DMS153 (cell line): ENCODE measurements around the gene HLA-E.
"Not testable (repeated sequence)": the region's sequence is repeated elsewhere in the genome, so short reads cannot be mapped to it uniquely, and the experiment has no call there.

Experiments
- DNase-seq: peaks from one replicate; lab custom pipeline; 2025; lab: John Stamatoyannopoulos, UW

Gene HLA-E

DNA sequence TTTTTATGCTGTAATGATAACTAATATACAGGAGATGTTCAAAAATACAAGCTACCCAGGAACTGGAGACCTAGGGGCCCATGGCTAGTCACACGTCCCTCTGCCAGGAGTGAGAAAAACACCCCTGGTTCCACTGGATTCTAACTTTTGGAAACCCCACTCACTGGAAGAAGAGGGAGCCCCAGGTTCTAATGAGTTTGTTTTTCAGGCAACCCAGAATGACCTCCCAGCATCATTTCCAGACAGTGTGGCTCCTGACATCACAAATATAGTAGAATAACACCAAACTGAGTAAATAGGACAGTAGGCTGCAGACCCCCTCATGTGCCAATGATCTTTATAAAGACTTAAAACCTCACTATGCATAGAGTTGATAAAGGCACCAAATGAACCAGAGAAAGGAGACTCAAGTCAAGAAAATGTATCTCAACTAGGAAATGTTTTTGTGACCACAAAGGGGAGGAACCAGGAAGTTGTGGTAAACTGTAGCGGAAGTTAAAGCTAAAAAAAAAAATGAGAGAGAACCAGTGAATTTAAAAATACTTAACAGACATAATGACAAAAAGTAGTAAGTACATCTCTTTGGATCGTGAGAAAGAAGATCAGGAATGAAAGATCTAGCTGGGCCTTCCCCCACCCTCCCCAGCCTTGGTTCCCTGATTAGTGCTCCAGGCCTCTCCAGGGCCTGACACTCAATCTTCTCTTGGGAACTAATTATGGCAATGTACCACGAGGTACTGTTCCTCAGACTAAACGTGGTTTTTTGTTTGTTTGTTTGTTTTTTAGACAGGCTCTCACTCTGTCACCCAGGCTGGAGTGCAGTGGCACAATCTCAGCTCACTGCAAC is 19.8 kb downstream of the HLA-E start:
- no peak for DNase-seq

DNA sequence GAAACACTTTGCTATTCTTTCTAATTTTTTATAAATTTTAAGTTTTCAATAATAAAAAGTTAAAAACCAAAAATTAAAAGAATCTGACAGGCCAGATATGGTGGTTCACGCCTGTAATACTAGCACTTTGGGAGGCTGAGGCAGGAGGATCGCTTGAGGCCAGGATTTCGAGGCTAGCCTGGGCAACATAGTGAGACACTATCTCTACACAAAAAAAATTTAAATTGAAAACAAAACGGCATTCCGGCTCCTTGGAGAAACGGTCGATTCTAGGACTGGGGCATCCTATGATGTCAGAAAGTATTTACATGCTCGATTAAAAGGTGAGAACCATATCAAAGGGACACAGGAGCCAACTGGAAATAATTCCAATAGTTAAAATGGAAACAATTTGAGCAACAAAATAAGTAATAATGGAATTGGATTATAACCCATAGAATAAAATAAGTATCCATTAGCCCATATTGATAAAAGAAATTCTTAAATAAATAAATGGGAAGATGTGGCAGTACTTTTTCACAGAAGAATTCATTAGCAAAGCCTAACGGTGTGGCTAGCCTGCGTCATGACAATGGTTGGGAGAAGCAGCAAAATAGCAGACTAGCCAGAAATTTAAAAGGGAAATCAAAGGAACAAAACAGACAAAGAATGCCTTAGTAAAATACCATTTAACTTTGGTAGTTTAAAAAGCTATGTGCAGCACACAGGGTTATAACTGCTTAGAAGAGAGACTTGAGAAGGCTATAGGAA is 21.3 kb downstream of the HLA-E start:
- no peak for DNase-seq

DNA sequence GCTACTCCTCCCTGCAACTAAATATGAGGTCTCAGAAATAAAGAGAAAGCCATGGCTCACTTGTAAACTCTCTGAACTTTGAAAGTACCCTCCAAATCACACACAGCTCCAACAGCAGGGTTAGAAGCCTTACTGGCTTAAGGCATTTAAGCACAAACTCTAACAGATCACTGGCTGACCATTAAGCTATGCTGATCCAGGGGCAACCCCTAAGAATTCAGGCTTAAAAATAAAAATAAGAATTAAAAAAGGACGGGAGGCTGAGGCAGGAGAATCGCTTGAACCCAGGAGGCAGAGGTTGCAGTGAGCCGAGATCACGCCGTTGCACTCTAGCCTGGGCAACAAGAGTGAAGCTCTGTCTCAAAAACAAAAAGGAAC is 21.8 kb downstream of the HLA-E start:
- DNase-seq = no peak

DNA sequence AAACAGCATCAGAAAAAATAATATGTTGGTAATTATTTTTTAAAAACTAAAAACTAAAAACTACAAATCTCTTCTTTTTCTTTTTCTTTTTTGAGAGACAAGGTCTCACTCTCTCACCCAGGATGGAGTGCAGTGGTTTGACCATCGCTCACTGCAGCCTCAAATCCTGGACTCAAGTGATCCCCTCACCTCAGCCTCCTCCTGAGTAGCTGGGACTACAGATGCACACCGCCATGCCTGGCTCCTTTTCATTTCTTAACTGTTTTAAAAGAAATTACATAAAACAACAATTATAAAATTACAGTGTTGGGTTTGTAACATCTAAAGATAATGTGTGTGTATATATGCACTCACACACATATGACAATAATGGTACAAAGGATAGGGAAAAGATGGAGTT is 24.1 kb downstream of the HLA-E start:
- no peak for DNase-seq

DNA sequence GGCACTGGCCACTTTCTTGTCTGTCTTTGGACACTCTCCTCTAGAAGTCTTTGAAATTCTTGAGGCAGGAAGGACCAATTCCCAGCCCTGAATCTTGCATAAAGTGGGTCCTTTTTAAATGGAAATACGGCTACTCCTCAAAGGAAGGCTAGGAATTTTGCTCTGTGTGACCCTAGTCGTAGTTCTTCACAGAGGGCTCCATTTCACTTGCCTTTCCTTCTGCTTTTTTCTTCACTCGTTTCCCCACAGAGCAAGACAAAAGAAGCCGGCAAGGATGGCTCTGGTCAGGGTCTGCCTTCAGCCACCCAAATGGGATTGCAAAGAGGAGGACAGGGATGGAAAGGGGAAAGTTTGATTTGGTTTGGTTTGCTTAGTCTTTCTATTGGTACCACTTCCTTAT is 25.8 kb downstream of the HLA-E start:
- DNase-seq = no peak

DNA sequence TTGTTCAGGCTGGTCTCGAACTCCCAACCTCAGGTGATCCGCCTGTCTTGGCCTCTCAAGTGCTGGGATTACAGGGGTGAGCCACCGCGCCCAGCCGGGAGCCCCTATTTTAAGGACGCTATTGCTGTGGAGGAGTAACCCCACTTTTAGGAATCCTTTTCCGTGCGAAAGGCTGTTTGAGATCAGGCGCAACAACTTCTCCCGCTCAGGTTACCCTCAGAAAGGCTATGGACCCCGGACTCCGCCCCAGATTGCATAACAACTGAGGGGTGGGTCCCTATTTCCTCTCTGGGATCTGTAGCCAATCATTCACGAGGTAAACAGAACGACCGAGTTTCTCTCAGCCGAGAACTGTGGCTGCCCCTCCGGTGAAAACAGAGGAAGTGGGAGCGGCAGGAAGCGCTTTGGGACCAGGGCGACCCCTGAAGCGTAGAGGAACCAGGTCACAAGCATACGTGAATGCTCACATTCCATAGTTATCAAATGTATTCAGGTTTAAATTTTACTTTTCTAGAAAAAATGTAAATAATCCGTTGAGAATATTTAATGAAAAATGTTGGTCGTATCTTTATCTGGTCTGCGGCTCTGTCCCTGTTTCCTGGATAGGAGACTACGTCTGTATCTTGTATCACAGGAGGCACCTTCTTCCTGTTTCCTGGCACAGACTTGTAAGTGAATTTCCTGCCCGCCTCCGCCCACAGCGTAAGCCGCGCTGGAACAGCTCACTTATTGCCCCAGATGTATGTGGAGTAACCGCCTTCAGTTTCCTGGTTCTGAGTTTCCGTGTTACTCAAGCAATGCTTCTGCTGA is 26.8 kb downstream of the HLA-E start:
- peak; percentile 75 for DNase-seq

DNA sequence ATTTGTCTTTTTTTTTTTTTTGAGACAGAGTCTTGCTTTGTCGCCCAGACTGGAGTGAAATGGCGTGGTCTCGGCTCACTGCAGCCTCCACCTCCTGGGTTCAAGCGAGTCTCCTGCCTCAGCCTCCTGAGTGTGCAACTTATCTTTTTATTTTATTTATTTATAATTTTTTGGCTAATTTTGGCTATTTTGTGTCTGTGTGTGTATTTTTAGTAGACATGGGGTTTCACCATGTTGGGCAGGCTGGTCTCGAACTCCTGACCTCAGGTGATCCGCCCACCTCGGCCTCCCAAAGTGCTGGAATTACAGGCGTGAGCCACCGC is 27.4 kb downstream of the HLA-E start:
- DNase-seq = not testable (repeated sequence)

DNA sequence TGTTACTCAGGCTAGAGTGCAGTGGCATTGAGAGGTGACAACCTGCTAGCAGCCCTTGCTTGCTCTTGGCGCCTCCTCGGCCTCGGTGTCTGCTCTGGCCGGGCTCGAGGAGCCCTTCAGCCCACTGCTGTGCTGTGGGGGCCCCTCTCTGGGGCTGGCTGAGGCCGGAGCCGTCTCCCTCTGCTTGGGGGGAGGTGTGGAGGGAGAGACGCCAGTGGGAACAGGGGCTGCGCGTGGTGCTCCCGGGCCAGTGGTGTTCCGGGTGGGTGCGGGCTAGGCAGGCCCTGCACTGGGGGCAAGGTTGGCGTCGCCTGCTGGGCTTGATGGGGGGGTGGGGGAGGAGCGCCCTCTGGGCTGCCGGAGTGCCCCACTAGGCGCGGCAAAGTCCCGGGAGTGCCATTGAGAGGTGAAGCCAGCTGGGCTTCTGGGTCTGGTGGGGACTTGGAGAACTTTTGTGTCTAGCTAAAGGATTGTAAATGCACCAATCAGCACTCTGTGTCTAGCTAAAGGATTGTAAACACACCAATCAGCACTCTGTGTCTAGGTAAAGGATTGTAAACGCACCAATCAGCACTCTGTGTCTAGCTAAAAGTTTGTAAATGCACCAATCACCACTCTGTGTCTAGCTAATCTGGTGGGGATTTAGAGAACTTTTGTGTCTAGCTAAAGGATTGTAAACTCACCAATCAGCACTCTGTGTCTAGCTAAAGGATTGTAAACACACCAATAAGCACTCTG is 28.6 kb downstream of the HLA-E start:
- not testable (repeated sequence) for DNase-seq

DNA sequence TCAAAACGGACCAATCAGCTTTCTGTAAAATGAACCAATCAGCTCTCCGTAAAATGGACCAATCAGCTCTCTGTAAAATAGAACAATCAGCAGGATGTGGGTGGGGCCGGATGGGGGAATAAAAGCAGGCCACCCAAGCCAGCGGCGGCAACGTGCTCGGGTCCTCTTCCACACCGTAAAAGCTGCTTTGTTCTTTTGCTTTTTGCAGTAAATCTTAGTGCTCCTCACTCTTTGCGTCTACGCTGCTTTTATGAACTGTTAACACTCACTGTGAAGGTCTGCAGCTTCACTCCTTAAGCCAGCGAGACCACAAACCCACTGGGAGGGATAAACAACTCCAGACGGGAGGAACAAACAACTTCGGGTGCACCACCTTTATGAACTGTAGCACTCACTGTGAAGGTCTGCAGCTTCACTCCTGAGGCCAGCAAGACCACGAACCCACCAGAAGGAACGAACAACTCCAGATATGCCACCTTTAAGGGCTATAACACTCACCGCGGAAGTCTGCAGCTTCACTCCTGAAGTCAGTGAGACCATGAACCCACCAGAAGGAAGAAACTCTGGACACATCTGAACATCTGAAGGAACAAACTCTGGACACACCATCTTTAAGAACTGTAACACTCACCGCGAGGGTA is 29.3 kb downstream of the HLA-E start:
- DNase-seq = not testable (repeated sequence)

DNA sequence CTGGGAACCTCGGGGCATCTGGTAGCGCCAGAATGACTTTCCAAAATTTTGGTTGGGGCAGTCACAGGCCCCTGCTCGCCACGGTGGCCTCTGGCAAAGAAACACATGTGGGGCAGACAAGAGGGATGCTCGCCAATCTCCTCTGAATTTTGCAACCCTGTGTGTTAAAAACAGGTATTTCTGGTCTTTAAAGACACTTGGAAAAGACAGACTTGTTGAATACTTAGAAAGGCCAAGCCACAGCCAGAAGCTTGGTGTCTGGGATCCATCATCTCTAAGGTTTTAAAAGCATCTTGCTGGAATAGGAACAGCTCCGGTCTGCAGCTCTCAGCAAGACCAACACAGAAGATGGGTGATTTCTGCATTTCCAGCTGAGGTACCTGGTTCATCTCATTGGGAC is 31.2 kb downstream of the HLA-E start:
- DNase-seq = no peak

DNA sequence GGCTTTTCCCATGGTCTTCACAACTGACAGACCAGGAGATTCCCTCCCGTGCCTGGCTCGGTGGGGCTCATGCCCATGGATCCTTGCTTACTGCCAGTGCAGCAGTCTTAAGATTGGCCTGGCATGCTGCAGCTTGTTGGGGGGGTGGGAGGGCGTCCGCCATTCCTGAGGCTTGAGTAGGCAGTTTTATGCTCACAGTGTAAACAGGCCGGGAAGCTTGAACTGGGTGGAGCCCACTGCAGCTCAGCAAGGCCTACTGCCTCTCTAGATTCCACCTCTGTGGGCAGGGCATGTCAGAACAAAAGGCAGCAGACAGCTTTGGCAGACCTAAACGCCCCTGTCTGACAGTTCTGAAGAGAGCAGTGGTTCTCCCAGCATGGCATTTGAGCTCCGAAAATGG is 31.8 kb downstream of the HLA-E start:
- not testable (repeated sequence) for DNase-seq

DNA sequence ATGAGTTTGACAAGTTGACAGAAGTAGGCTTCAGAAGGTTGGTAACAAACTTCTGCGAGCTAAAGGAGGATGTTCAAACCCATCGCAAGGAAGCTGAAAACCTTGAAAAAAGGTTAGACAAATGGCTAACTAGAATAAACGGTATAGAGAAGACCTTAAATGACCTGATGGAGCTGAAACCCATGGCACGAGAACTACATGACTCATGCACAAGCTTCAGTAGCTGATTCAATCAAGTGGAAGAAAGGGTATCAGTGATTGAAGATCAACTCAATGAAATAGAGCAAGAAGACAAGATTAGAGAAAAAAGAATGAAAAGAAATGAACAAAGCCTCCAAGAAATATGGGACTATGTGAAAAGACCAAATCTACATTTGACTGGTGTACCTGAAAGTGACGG is 32.6 kb downstream of the HLA-E start:
- DNase-seq = not testable (repeated sequence)

DNA sequence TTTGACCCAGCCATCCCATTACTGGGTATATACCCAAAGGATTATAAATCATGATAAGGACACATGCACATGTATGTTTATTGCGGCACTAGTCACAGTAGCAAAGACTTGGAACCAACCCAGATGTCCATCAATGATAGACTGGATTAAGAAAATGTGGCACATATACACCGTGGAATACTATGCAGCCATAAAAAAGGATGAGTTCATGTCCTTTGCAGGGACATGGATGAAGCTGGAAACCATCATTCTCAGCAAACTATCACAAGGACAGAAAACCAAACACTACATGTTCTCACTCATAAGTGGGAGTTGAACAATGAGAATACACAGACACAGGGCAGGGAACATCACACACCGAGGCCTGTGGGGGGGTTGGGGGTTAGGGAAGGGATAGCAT is 37.1 kb downstream of the HLA-E start:
- DNase-seq = not testable (repeated sequence)

DNA sequence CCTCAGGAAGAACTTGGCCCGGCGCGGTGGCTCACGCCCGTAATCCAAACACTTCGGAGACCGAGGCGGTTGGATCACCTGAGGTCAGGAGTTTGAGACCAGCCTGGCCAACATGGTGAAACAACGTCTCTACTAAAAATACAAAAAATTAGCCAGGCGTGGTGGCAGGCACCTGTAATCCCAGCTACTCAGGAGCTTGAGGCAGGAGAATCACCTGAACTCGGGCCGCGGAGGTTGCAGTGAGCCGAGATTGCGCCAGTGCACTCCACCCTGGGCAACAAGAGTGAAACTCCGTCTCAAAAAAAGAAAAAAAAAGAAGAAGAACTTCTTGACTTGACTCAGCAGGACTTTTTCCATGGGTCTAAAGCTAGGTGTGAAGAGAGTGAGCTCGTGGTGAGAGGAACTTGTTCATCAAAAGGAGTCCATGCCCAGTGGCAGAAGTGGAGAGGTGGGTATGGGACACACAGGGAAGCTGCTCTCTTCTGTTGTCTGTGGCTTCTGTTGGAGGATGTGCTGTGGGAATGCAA is 40.1 kb downstream of the HLA-E start:
- DNase-seq = not testable (repeated sequence)

DNA sequence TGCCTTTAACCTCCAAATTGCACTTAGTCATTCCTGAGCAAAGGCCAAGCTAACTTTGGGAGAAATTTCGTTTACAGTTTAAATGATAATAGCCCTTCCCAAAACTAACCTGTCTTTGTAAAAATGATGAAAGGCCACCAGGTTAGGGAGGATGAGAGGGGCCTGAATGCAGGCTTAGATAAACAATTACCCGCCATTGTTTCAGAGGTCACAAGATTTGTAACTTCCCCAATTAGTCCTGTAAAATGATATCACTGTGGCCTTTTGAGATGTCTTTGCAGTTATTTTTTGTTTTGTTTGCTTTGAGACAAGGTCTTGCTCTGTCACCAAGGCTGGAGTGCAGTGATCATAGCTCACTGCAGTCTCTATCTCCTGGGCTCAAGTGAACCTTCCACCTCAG is 40.7 kb downstream of the HLA-E start:
- no peak for DNase-seq

DNA sequence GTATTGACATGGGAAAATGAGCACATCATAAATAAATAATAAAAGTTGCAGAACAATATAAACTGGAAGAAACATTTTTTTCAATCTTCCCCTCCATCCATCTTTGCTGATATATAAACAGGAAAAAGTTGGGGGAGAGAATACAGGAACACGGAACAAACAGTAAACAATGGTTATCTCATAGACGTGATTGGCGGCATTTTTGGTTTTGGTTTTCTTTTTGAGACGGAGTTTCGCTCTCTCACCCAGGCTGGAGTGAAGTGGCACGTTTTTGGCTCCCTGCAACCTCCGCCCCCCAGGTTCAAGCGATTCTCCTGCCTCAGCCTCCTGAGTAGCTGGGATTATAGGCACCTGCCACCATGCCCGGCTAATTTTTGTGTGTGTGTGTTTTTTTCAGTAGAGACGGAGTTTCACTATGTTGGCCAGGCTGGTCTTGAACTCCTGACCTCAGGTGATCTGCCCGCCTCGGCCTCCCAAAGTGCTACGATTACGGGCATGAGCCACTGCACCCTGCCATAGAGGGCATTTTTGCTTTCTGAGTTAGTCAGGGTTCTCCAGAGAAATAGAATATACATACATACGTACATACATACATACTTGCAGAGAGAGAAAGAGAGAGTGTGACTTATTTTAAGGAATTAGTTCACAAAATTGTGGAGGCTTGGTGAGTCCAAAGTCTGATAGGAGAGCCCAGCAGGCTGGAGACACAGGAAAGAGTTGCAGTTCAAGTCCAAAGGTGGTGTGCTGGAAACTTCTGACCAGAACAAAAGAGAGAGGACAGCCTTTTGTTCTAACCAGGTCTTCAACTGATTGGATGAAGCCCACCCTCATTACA is 44.4 kb downstream of the HLA-E start:
- DNase-seq = no peak

DNA sequence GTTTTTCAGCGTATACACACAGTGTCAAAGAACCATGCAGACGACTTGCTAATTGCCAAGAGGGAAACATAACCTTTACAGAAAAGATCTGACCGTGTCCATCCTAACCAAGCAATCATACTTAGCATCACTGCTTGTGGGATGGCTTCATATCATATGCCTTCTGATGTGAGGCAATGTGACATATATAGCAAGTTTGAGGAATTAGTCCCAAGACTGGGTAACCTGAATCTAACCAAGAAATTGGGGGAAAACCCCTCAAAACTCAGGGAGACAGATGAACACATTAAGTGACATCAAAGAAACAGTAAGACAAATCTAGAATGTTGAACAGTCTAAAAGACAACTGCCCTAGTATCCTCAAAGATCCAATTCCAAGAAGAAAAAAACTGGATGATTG is 48.6 kb downstream of the HLA-E start:
- no peak for DNase-seq

DNA sequence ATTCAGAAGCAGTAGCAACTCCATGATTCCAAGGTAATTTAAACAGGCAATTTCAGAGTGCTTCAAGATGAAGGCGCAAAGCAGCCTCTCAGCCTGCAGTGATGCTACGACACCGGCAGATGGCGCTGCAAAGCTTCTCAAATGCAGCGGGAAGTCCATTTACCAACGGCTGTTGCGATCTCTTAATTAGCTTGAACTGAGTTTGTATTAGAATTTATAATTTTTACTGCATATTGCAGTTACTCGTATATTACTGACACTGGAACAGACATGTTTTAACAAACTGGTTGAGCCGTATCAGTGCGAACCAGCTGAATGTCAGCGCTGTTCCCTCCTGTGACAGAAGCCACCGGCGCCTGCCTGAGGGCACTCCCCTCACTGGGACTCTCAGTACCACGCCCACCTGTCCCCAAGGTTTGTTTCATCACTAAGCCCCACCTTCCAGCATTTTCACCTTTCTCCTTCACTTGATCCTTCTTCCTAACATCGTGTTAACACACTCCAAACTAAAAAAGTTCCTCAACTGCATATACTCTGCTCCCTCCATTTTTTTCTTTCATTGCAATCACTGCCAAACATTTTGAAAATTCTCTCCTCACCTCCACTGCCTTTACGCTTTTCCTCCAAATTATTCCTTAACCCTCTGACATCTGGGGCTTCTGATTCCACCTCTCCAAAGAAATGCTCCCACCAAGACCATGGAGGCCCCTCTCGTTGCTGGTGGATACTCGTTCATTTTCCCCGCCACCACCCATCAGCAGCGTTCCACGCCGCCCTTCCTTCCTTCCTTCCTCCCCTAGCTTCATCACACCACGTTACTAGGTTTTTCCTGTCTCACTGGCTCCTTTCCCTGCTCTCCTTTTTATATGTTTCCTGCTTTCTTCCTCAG is 52.5 kb downstream of the HLA-E start:
- DNase-seq = peak; percentile 48

DNA sequence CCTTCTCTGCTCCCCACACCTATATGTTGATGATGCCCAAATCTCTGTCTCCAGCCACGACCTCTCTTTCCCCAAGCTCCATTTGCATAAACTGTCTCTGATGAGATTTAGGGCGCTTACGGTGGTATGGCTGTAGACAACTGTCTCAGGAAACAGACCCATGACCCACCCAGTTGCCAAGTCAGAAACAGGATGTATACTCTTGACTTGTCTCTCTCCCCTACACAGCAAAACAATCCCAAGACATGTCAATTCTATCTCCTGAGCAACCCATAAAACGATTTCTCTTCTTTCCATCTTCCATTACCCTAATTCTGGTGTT is 53.1 kb downstream of the HLA-E start:
- no peak for DNase-seq

DNA sequence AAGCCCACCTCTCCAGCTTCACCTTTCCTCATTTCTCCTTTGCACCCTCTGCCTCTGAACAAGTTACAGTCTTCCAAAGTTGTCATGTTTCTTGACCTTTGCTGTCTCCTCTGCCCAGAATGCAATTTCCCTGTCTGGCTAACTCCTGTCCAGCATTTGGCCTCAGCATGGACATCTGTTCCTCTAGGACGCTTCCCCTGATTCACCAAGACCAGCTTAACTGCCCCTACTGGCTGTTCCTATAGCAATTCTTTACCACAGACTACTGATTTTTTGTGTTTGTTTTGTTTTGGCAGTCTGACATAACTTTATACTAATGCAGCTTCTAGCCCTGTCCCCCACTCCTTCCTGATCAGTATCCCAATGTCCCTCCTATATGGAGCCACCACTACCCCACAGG is 53.6 kb downstream of the HLA-E start:
- no peak for DNase-seq
